ENCODE data around the gene ZNF385B. TPM values are rescaled to one million over a fixed set of nuclear protein-coding genes. Genes with fewer than 3 reads are reported as not detected.

Gene ZNF385B
- total and polyA plus RNA-seq, 9 of the 15 experiments (the other 6 are each of a cell fraction or from before 2014, with no cell fraction given), result 0.50 TPM; not detected in 8

GRCh38 chr2:179424571-179424970 is 436.8 kb downstream of the ZNF385B start:
- H3K27ac ChIP-seq (ENCODE audit: extremely low read depth, low read depth, low read length), result no peak overlapping the region
- no peaks in the 10 kb centered on the region for H3K27me3 ChIP-seq (ENCODE audit: control insufficient read depth in 2 of 2, insufficient read depth in 2 of 2, low read length in 2 of 2)
- H3K9ac ChIP-seq (ENCODE audit: insufficient read depth in 1 of 2, low read depth in 2 of 2, low read length in 2 of 2), result no peak overlapping the region
- H2AFZ ChIP-seq (ENCODE audit: low read depth, low read length), result no peak overlapping the region
- WGBS (ENCODE audit: insufficient coverage, low coverage, missing lambda C conversion rate), result 2% methylated on average over 3 of the region's 3 CpGs
- H3K9me3 ChIP-seq (replicated peaks; ENCODE audit: control insufficient read depth, insufficient read depth, low read depth, low read length), result no peaks in the 10 kb centered on the region
- no peak for DNase-seq (ENCODE audit: extremely low read depth in 1 of 4, low spot score in 3 of 4)
- H3K36me3 ChIP-seq (ENCODE audit: control insufficient read depth, insufficient read depth, low read length), result no peaks in the 10 kb centered on the region
- CTCF ChIA-PET (ENCODE audit: low intra/inter-chr PET ratio), result no interaction called here
- no peaks in the 10 kb centered on the region for H3K9me1 ChIP-seq (ENCODE audit: control insufficient read depth, insufficient read depth, low read length)
- no peaks in the 10 kb centered on the region for H3K4me1 ChIP-seq (replicated peaks in 1 of 2; ENCODE audit: control insufficient read depth in 2 of 2, insufficient read depth in 2 of 2, low read length in 2 of 2)
- POLR2A ChIA-PET, result no interaction called here
- FAIRE-seq, result no peak
- no TSS peak for BruUV-seq (replicated peaks)
- intact Hi-C loops (cut with micrococcal nuclease), result loop anchor here (5.0 kb wide), 1 partner anchor 653 kb away; no protein-coding TSS in a partner anchor
- no peaks in the 10 kb centered on the region for H4K20me1 ChIP-seq (replicated peaks; ENCODE audit: control insufficient read depth, insufficient read depth, low read length)
- no peak overlapping the region for H3K4me3 ChIP-seq
- in situ Hi-C loops (cut with MboI), result no loop called here
- H3K79me2 ChIP-seq (ENCODE audit: control insufficient read depth, insufficient read depth, low read length), result no peaks in the 10 kb centered on the region
- ATAC-seq, result no peak
- no peak overlapping the region for H3K4me2 ChIP-seq (ENCODE audit: insufficient read depth, low read length)
- TF ChIP-seq ATF3 (IDR thresholded peaks at IDR 0.05) (no peak), ATF3 (CRISPR knock-in tag; conservative IDR thresholded peaks at IDR 0.05) (no peak), EZH2 (IDR thresholded peaks at IDR 0.05; ENCODE audit: borderline replicate concordance, low read depth, low read length) (no peak), MTA3 (IDR thresholded peaks at IDR 0.05; ENCODE audit: borderline replicate concordance) (no peak), CEBPZ (IDR thresholded peaks at IDR 0.05; ENCODE audit: borderline replicate concordance, low read depth, low read length) (no peak), DACH1 (IDR thresholded peaks at IDR 0.05; ENCODE audit: partially characterized antibody) (no peak), ZNF449 (CRISPR knock-in tag; IDR thresholded peaks at IDR 0.05) (no peak), ATF2 (CRISPR knock-in tag; IDR thresholded peaks at IDR 0.05) (no peak), GTF2A2 (tag; IDR thresholded peaks at IDR 0.05) (no peak), SNAPC5 (CRISPR knock-in tag; IDR thresholded peaks at IDR 0.05) (no peak), XRCC3 (IDR thresholded peaks at IDR 0.05) (no peak), ID3 (CRISPR knock-in tag; IDR thresholded peaks at IDR 0.05) (no peak), ID3 (tag; IDR thresholded peaks at IDR 0.05) (no peak), NFYB (IDR thresholded peaks at IDR 0.05; ENCODE audit: extremely low read depth, insufficient read length) (no peak), ZNF324 (CRISPR knock-in tag; IDR thresholded peaks at IDR 0.05) (no peak)
